Panc1 (cell line): Measurements from ENCODE around the gene TMIGD1. TPM values are rescaled to one million over a fixed set of nuclear protein-coding genes. Genes with fewer than 3 reads are reported as not detected.

ENCODE experiments used
- ATAC-seq: fragments of 200-7000 bp; cut with Tn5 transposase; 2 replicates; pipeline ENCODE4 v1.9.1; 2020; ENCODE audit warnings: mild to moderate bottlenecking, moderate library complexity
- BruUV-seq: library from RNA; stranded (reverse); fragments of 400-500 nt; replicated peaks from 2 replicates; lab custom pipeline; 2021; lab: Mats Ljungman, UMichigan
- CTCF ChIA-PET: fragments of 300-600 bp; sonication (Branson Sonifier 250); formaldehyde crosslinking; loops from one replicate; lab custom pipeline; 2022; ENCODE audit warnings: antibody characterized with exemption; lab: Charles Lee
- POLR2A ChIA-PET: fragments of 300-600 bp; sonication (Branson Sonifier 250); formaldehyde crosslinking; loops from one replicate; lab custom pipeline; 2022; ENCODE audit warnings: antibody characterized with exemption; lab: Charles Lee
- DNase-seq: peaks from one replicate; pipeline ENCODE4 v3.0.0-alpha.2; 2010; ENCODE audit warnings: low read depth, low spot score
- H3K27ac ChIP-seq: 2 replicates; pipeline ENCODE4 v1.5.1; 2011; ENCODE audit warnings: mild to moderate bottlenecking, low read length, inconsistent platforms
- H3K27me3 ChIP-seq: fragments of 200-500 bp; sonication (Bioruptor generic); 2 replicates; pipeline ENCODE4 v1.6.0; 2014; ENCODE audit warnings: low read length, inconsistent platforms; ENCODE audit not compliant: control insufficient read depth, insufficient read depth
- H3K36me3 ChIP-seq: fragments of 200-500 bp; sonication (Bioruptor generic); 2 replicates; pipeline ENCODE4 v1.5.1; 2014; ENCODE audit warnings: inconsistent platforms, mild to moderate bottlenecking, low read length, moderate library complexity; ENCODE audit not compliant: control insufficient read depth, insufficient read depth
- H3K4me1 ChIP-seq: 2 replicates; pipeline ENCODE4 v1.5.1; 2011; ENCODE audit warnings: inconsistent platforms, mild to moderate bottlenecking, low read length, moderate library complexity; ENCODE audit not compliant: control insufficient read depth, insufficient read depth
- H3K4me3 ChIP-seq, 2 experiments: 2 replicates each; pipeline ENCODE4 v1.5.1; 2011 to 2012; ENCODE audit warnings: low read depth in 2 of 2, low read length in 2 of 2, mild to moderate bottlenecking in 2 of 2, inconsistent platforms in 1 of 2, moderate library complexity in 1 of 2
- H3K9me3 ChIP-seq: fragments of 200-500 bp; sonication (Bioruptor generic); 2 replicates; pipeline ENCODE4 v1.5.1; 2014; ENCODE audit warnings: low read depth, mild to moderate bottlenecking, inconsistent platforms, low read length, moderate library complexity; ENCODE audit not compliant: control insufficient read depth, insufficient read depth
- POLR2AphosphoS5 ChIP-seq: IDR thresholded peaks from 2 replicates; pipeline ENCODE4 v1.6.1; 2012; ENCODE audit warnings: mild to moderate bottlenecking, low read depth, low read length, moderate library complexity
- SIN3A ChIP-seq: IDR thresholded peaks from 2 replicates; pipeline ENCODE4 v1.6.1; 2012; ENCODE audit warnings: low read depth, mild to moderate bottlenecking, low read length, moderate library complexity, borderline replicate concordance; ENCODE audit not compliant: insufficient read depth
- TCF7L2 ChIP-seq: IDR thresholded peaks from 2 replicates; pipeline ENCODE4 v1.6.1; 2011; ENCODE audit warnings: mild to moderate bottlenecking, low read depth, low read length, inconsistent platforms
- in situ Hi-C: cut with HindIII; loops from 2 replicates; pipeline ENCODE4 v1.10.0; 2016; ENCODE audit warnings: low sequenced_read_pairs, low pct_unique_long_range_greater_than_20kb
- intact Hi-C: fragments of 100-400 bp; cut with micrococcal nuclease; formaldehyde crosslinking; loops from one replicate; pipeline ENCODE4 v1.10.0; 2022; ENCODE audit not compliant: unreplicated experiment
- total RNA-seq: library from RNA; stranded (reverse); gene quantifications from one replicate; pipeline ENCODE4 v1.2.1, GENCODE V29; 2021; ENCODE audit not compliant: unreplicated experiment
- TF ChIP-seq, protein P1 (sequence below), 2 experiments: IDR thresholded peaks; 2 replicates each; pipeline ENCODE4 v1.6.1; 2011 to 2012; ENCODE audit warnings: low read depth in 2 of 2, control low read depth in 1 of 2, low read length in 1 of 2, mild to moderate bottlenecking in 1 of 2, moderate library complexity in 1 of 2; ENCODE audit not compliant: insufficient read depth in 1 of 2
- TF ChIP-seq, protein P2 (sequence below): fragments of 450-650 bp; IDR thresholded peaks from 2 replicates; pipeline ENCODE4 v1.5.1; 2017; ENCODE audit warnings: mild to moderate bottlenecking

Gene TMIGD1
- total RNA-seq, 1 experiment from 2014 or later, result not detected

DNA sequence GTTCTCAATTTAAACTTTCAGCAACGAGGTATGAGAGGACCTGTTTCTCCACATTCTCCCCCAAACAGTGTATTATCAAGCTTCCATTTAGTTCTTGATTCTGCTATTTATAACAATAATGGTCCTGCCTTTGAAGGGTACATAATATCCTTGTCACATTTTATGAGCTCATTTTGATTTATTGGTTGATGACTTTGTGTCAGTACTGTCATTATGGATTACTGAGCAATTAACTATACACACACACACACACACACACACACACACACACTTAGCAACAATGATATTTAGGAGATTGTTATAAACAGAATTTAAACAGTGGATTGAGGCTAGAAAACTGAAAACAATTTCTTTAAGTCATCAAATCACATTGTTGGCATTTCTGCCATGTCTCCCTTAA is 7.0 kb downstream of the TMIGD1 start:
- no peaks in the 10 kb centered on the region for H3K9me3 ChIP-seq
- in situ Hi-C loops (no loop called here), intact Hi-C loops (no loop called here)
- H3K36me3 ChIP-seq, result no peaks in the 10 kb centered on the region
- H3K27ac ChIP-seq, result no peak overlapping the region
- H3K27me3 ChIP-seq, result peaks cover 11% of the 10 kb centered on the region; the same call in 1 of the 2 replicates
- POLR2A ChIA-PET, result interaction anchor here (0.6 kb wide), 1 partner anchor 407 kb away, joined by 6 read pairs; no protein-coding TSS in a partner anchor
- no TSS peak for BruUV-seq
- CTCF ChIA-PET, result interaction anchor here (0.6 kb wide), 2 partner anchors 11 to 45 kb away, joined by 3 read pairs; no protein-coding TSS in a partner anchor
- H3K4me3 ChIP-seq, result no peak overlapping the region
- no peak for DNase-seq
- H3K4me1 ChIP-seq, result no peaks in the 10 kb centered on the region
- TF ChIP-seq POLR2AphosphoS5, result no peak
- TF ChIP-seq, protein P1, sequence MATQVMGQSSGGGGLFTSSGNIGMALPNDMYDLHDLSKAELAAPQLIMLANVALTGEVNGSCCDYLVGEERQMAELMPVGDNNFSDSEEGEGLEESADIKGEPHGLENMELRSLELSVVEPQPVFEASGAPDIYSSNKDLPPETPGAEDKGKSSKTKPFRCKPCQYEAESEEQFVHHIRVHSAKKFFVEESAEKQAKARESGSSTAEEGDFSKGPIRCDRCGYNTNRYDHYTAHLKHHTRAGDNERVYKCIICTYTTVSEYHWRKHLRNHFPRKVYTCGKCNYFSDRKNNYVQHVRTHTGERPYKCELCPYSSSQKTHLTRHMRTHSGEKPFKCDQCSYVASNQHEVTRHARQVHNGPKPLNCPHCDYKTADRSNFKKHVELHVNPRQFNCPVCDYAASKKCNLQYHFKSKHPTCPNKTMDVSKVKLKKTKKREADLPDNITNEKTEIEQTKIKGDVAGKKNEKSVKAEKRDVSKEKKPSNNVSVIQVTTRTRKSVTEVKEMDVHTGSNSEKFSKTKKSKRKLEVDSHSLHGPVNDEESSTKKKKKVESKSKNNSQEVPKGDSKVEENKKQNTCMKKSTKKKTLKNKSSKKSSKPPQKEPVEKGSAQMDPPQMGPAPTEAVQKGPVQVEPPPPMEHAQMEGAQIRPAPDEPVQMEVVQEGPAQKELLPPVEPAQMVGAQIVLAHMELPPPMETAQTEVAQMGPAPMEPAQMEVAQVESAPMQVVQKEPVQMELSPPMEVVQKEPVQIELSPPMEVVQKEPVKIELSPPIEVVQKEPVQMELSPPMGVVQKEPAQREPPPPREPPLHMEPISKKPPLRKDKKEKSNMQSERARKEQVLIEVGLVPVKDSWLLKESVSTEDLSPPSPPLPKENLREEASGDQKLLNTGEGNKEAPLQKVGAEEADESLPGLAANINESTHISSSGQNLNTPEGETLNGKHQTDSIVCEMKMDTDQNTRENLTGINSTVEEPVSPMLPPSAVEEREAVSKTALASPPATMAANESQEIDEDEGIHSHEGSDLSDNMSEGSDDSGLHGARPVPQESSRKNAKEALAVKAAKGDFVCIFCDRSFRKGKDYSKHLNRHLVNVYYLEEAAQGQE (IDR thresholded peaks at IDR 0.05; ENCODE audit: insufficient read depth in 1 of 2, low read depth in 2 of 2, low read length in 1 of 2), result no peak
- no peak for TF ChIP-seq SIN3A
- TF ChIP-seq, protein P2, sequence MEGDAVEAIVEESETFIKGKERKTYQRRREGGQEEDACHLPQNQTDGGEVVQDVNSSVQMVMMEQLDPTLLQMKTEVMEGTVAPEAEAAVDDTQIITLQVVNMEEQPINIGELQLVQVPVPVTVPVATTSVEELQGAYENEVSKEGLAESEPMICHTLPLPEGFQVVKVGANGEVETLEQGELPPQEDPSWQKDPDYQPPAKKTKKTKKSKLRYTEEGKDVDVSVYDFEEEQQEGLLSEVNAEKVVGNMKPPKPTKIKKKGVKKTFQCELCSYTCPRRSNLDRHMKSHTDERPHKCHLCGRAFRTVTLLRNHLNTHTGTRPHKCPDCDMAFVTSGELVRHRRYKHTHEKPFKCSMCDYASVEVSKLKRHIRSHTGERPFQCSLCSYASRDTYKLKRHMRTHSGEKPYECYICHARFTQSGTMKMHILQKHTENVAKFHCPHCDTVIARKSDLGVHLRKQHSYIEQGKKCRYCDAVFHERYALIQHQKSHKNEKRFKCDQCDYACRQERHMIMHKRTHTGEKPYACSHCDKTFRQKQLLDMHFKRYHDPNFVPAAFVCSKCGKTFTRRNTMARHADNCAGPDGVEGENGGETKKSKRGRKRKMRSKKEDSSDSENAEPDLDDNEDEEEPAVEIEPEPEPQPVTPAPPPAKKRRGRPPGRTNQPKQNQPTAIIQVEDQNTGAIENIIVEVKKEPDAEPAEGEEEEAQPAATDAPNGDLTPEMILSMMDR, result no peak
- TF ChIP-seq TCF7L2, result no peak
- ATAC-seq, result no peak

GRCh38 chr17:30324723-30325122 is 9.1 kb downstream of the TMIGD1 start:
- Histone ChIP-seq H3K36me3 (no peaks in the 10 kb centered on the region), H3K27ac (no peak overlapping the region), H3K4me3 (no peak overlapping the region), H3K4me1 (no peaks in the 10 kb centered on the region), H3K9me3 (no peaks in the 10 kb centered on the region), H3K27me3 (peaks cover 11% of the 10 kb centered on the region; the same call in 1 of the 2 replicates)
- BruUV-seq, result no TSS peak
- TF ChIP-seq TCF7L2, result no peak
- TF ChIP-seq, protein P2, result no peak
- TF ChIP-seq SIN3A, result no peak
- POLR2A ChIA-PET, result no interaction called here
- ATAC-seq (no peak), DNase-seq (no peak)
- in situ Hi-C loops (no loop called here), intact Hi-C loops (no loop called here)
- CTCF ChIA-PET, result no interaction called here
